ENCODE measurements around the gene PTPRJ.

PTPRJ gene

GRCh38 chr11:48013269-48013901, 33.0 kb downstream of the PTPRJ start:
- no peak for DNase-seq
- no peak for TF ChIP-seq CTCF (IDR thresholded peaks at IDR 0.05; ENCODE audit: low read depth, low read length)
- H3K4me3 ChIP-seq (ENCODE audit: low read depth, low read length), result no peak overlapping the region

GRCh38 chr11:48014917-48015316, 34.6 kb downstream of the PTPRJ start:
- Histone ChIP-seq H3K4me1 (no peaks in the 10 kb centered on the region), H3K36me3 (no peaks in the 10 kb centered on the region), H3K9me3 (no peaks in the 10 kb centered on the region), H3K4me3 (ENCODE audit: low read depth, low read length) (no peak overlapping the region), H3K27me3 (no peaks in the 10 kb centered on the region)
- DNase-seq, result no peak
- no peak for TF ChIP-seq CTCF (IDR thresholded peaks at IDR 0.05; ENCODE audit: low read depth, low read length)

More at GRCh38 chr11:48013269-48013901, 33.0 kb downstream of the PTPRJ start:
- Histone ChIP-seq H3K9me3 (no peaks in the 10 kb centered on the region), H3K27me3 (no peaks in the 10 kb centered on the region), H3K36me3 (no peaks in the 10 kb centered on the region), H3K4me1 (no peaks in the 10 kb centered on the region)

- H3K27me3 ChIP-seq, result no peaks in the 10 kb centered on the region
- no peaks in the 10 kb centered on the region for H3K4me1 ChIP-seq
- TF ChIP-seq CTCF (IDR thresholded peaks at IDR 0.05; ENCODE audit: low read depth, low read length), result no peak
- H3K9me3 ChIP-seq, result no peaks in the 10 kb centered on the region
- H3K4me3 ChIP-seq (ENCODE audit: low read depth, low read length), result no peak overlapping the region
- no peaks in the 10 kb centered on the region for H3K36me3 ChIP-seq
- no peak for DNase-seq
These were observed 36.9 kb downstream of the PTPRJ start for GRCh38 chr11:48017105-48017830.

GRCh38 chr11:48017831-48018527, 37.6 kb downstream of the PTPRJ start:
- Histone ChIP-seq H3K4me3 (ENCODE audit: low read depth, low read length) (no peak overlapping the region), H3K9me3 (no peaks in the 10 kb centered on the region), H3K27me3 (no peaks in the 10 kb centered on the region), H3K36me3 (no peaks in the 10 kb centered on the region), H3K4me1 (no peaks in the 10 kb centered on the region)
- no peak for DNase-seq
- TF ChIP-seq CTCF (IDR thresholded peaks at IDR 0.05; ENCODE audit: low read depth, low read length), result no peak

GRCh38 chr11:48018528-48019216, 38.3 kb downstream of the PTPRJ start:
- Histone ChIP-seq H3K27me3 (no peaks in the 10 kb centered on the region), H3K36me3 (no peaks in the 10 kb centered on the region), H3K4me3 (ENCODE audit: low read depth, low read length) (no peak overlapping the region), H3K9me3 (no peaks in the 10 kb centered on the region), H3K4me1 (no peaks in the 10 kb centered on the region)
- TF ChIP-seq CTCF (IDR thresholded peaks at IDR 0.05; ENCODE audit: low read depth, low read length), result no peak
- no peak for DNase-seq
